Measurements from ENCODE around the gene RHEBL1.

RHEBL1 gene

GRCh38 chr12:49043856-49044258, 25.9 kb downstream of the RHEBL1 start:
- H3K27ac Mint-ChIP-seq = no peak overlapping the region
- peaks cover 6% of the 10 kb centered on the region for H3K4me1 Mint-ChIP-seq
- CTCF ChIA-PET = interaction anchor here (0.8 to 2.9 kb wide), 25 partner anchors 9 to 200 kb away, joined by 3 to 22 read pairs (median 5); partner anchors contain the start of genes DDN, PRKAG1 and RHEBL1
- H3K4me3 Mint-ChIP-seq = no peak overlapping the region
- H3K9me3 Mint-ChIP-seq = no peaks in the 10 kb centered on the region
- H3K36me3 Mint-ChIP-seq = peaks cover 79% of the 10 kb centered on the region
- no peaks in the 10 kb centered on the region for H3K27me3 Mint-ChIP-seq
- peak; percentile 87 for DNase-seq

- Mint-ChIP-seq H3K27ac (no peak overlapping the region), H3K4me3 (no peak overlapping the region), H3K27me3 (no peaks in the 10 kb centered on the region), H3K9me3 (no peaks in the 10 kb centered on the region), H3K4me1 (peaks cover 6% of the 10 kb centered on the region), H3K36me3 (peaks cover 79% of the 10 kb centered on the region)
- no peak for DNase-seq
- CTCF ChIA-PET = interaction anchor here (0.6 to 2.9 kb wide), 26 partner anchors 9 to 200 kb away, joined by 3 to 22 read pairs (median 4); partner anchors contain the start of genes DDN, PRKAG1 and RHEBL1
Measured at GRCh38 chr12:49043241-49043640, 26.5 kb downstream of the RHEBL1 start.

- no peak for DNase-seq
- CTCF ChIA-PET = interaction anchor here (0.7 to 2.7 kb wide), 4 partner anchors 10 to 45 kb away, joined by 3 to 18 read pairs (median 4); no protein-coding TSS in a partner anchor
- peaks cover 74% of the 10 kb centered on the region for H3K36me3 Mint-ChIP-seq
- no peak overlapping the region for H3K4me3 Mint-ChIP-seq
- peaks cover 6% of the 10 kb centered on the region for H3K4me1 Mint-ChIP-seq
- H3K9me3 Mint-ChIP-seq = no peaks in the 10 kb centered on the region
- no peaks in the 10 kb centered on the region for H3K27me3 Mint-ChIP-seq
- H3K27ac Mint-ChIP-seq = peak overlapping the region; percentile 45
Measured at GRCh38 chr12:49041881-49042484, 27.8 kb downstream of the RHEBL1 start.

- H3K27ac Mint-ChIP-seq = no peak overlapping the region
- no peaks in the 10 kb centered on the region for H3K27me3 Mint-ChIP-seq
Measured at GRCh38 chr12:49041036-49041880, 28.5 kb downstream of the RHEBL1 start.

GRCh38 chr12:49040364-49040855, 29.4 kb downstream of the RHEBL1 start:
- no peak for DNase-seq
- Mint-ChIP-seq H3K9me3 (no peaks in the 10 kb centered on the region), H3K27ac (no peak overlapping the region), H3K27me3 (no peaks in the 10 kb centered on the region), H3K36me3 (peaks cover 71% of the 10 kb centered on the region), H3K4me1 (peaks cover 6% of the 10 kb centered on the region), H3K4me3 (no peak overlapping the region)
- CTCF ChIA-PET = interaction anchor here (0.9 to 1.7 kb wide), 4 partner anchors 8 to 44 kb away, joined by 3 to 5 read pairs (median 3); no protein-coding TSS in a partner anchor

More at GRCh38 chr12:49041036-49041880, 28.5 kb downstream of the RHEBL1 start:
- Mint-ChIP-seq H3K9me3 (no peaks in the 10 kb centered on the region), H3K36me3 (peaks cover 73% of the 10 kb centered on the region), H3K4me3 (no peak overlapping the region), H3K4me1 (peaks cover 6% of the 10 kb centered on the region)
- CTCF ChIA-PET = interaction anchor here (0.7 to 2.7 kb wide), 5 partner anchors 9 to 44 kb away, joined by 3 to 18 read pairs (median 3); no protein-coding TSS in a partner anchor
- no peak for DNase-seq

- DNase-seq = no peak
- CTCF ChIA-PET = interaction anchor here (0.9 to 1.2 kb wide), 4 partner anchors 10 to 43 kb away, joined by 3 to 4 read pairs (median 3); no protein-coding TSS in a partner anchor
- H3K4me1 Mint-ChIP-seq = peaks cover 6% of the 10 kb centered on the region
- no peak overlapping the region for H3K27ac Mint-ChIP-seq
- peaks cover 66% of the 10 kb centered on the region for H3K36me3 Mint-ChIP-seq
- no peaks in the 10 kb centered on the region for H3K9me3 Mint-ChIP-seq
- H3K27me3 Mint-ChIP-seq = no peaks in the 10 kb centered on the region
- H3K4me3 Mint-ChIP-seq = no peak overlapping the region
Measured at GRCh38 chr12:49039421-49040363, 30.1 kb downstream of the RHEBL1 start.

GRCh38 chr12:49038291-49038955, 31.4 kb downstream of the RHEBL1 start:
- Mint-ChIP-seq H3K36me3 (peaks cover 62% of the 10 kb centered on the region), H3K4me1 (no peaks in the 10 kb centered on the region), H3K4me3 (no peak overlapping the region), H3K27ac (no peak overlapping the region), H3K27me3 (no peaks in the 10 kb centered on the region), H3K9me3 (no peaks in the 10 kb centered on the region)
- CTCF ChIA-PET = interaction anchor here (1.0 kb wide), 1 partner anchor 18 kb away, joined by 4 read pairs; no protein-coding TSS in a partner anchor
- no peak for DNase-seq

- CTCF ChIA-PET = interaction anchor here (1.0 to 1.3 kb wide), 2 partner anchors 51 to 64 kb away, joined by 3 to 4 read pairs; no protein-coding TSS in a partner anchor
- H3K36me3 Mint-ChIP-seq = peaks cover 60% of the 10 kb centered on the region
- DNase-seq = no peak
Measured at GRCh38 chr12:49037947-49038237, 31.9 kb downstream of the RHEBL1 start.

GRCh38 chr12:49037111-49037946, 32.5 kb downstream of the RHEBL1 start:
- CTCF ChIA-PET = interaction anchor here (1.0 to 1.5 kb wide), 4 partner anchors 40 to 64 kb away, joined by 3 to 6 read pairs (median 4); no protein-coding TSS in a partner anchor
- Mint-ChIP-seq H3K27me3 (no peaks in the 10 kb centered on the region), H3K27ac (no peak overlapping the region), H3K4me3 (no peak overlapping the region), H3K4me1 (no peaks in the 10 kb centered on the region), H3K9me3 (no peaks in the 10 kb centered on the region), H3K36me3 (peaks cover 59% of the 10 kb centered on the region)
- no peak for DNase-seq

More at GRCh38 chr12:49037947-49038237, 31.9 kb downstream of the RHEBL1 start:
- Mint-ChIP-seq H3K4me1 (no peaks in the 10 kb centered on the region), H3K27me3 (no peaks in the 10 kb centered on the region), H3K9me3 (no peaks in the 10 kb centered on the region), H3K27ac (no peak overlapping the region), H3K4me3 (no peak overlapping the region)

- no peaks in the 10 kb centered on the region for H3K27me3 Mint-ChIP-seq
- H3K36me3 Mint-ChIP-seq = peaks cover 54% of the 10 kb centered on the region
- H3K27ac Mint-ChIP-seq = no peak overlapping the region
Measured at GRCh38 chr12:49036029-49036428, 33.8 kb downstream of the RHEBL1 start.

GRCh38 chr12:49034286-49034622, 35.5 kb downstream of the RHEBL1 start:
- Mint-ChIP-seq H3K4me3 (no peak overlapping the region), H3K36me3 (peaks cover 42% of the 10 kb centered on the region), H3K27ac (no peak overlapping the region), H3K9me3 (no peaks in the 10 kb centered on the region), H3K27me3 (no peaks in the 10 kb centered on the region), H3K4me1 (peaks cover 4% of the 10 kb centered on the region)
- DNase-seq = no peak
- CTCF ChIA-PET = interaction anchor here (1.1 to 4.3 kb wide), 4 partner anchors 10 to 37 kb away, joined by 3 to 18 read pairs (median 4); no protein-coding TSS in a partner anchor

More at GRCh38 chr12:49036029-49036428, 33.8 kb downstream of the RHEBL1 start:
- CTCF ChIA-PET = interaction anchor here (1.5 to 4.3 kb wide), 2 partner anchors 8 to 48 kb away, joined by 6 to 18 read pairs; no protein-coding TSS in a partner anchor
- DNase-seq = no peak
- Mint-ChIP-seq H3K9me3 (no peaks in the 10 kb centered on the region), H3K4me3 (no peak overlapping the region), H3K4me1 (no peaks in the 10 kb centered on the region)

GRCh38 chr12:49033611-49034285, 36.0 kb downstream of the RHEBL1 start:
- CTCF ChIA-PET = interaction anchor here (0.5 to 4.3 kb wide), 5 partner anchors 9 to 235 kb away, joined by 3 to 18 read pairs (median 4); no protein-coding TSS in a partner anchor
- no peaks in the 10 kb centered on the region for H3K27me3 Mint-ChIP-seq
- DNase-seq = no peak
- H3K9me3 Mint-ChIP-seq = no peaks in the 10 kb centered on the region
- peaks cover 45% of the 10 kb centered on the region for H3K36me3 Mint-ChIP-seq
- H3K4me1 Mint-ChIP-seq = peaks cover 4% of the 10 kb centered on the region
- no peak overlapping the region for H3K4me3 Mint-ChIP-seq
- H3K27ac Mint-ChIP-seq = no peak overlapping the region
